Measurements from ENCODE around the gene TNFRSF13B. TPM values are rescaled to one million over a fixed set of nuclear protein-coding genes. Genes with fewer than 3 reads are reported as not detected.

Gene TNFRSF13B
- total and polyA plus RNA-seq, 10 of the 15 experiments (the other 5 are each of a cell fraction or from before 2014, with no cell fraction given) = 15.5 to 231 (median 119) TPM

DNA sequence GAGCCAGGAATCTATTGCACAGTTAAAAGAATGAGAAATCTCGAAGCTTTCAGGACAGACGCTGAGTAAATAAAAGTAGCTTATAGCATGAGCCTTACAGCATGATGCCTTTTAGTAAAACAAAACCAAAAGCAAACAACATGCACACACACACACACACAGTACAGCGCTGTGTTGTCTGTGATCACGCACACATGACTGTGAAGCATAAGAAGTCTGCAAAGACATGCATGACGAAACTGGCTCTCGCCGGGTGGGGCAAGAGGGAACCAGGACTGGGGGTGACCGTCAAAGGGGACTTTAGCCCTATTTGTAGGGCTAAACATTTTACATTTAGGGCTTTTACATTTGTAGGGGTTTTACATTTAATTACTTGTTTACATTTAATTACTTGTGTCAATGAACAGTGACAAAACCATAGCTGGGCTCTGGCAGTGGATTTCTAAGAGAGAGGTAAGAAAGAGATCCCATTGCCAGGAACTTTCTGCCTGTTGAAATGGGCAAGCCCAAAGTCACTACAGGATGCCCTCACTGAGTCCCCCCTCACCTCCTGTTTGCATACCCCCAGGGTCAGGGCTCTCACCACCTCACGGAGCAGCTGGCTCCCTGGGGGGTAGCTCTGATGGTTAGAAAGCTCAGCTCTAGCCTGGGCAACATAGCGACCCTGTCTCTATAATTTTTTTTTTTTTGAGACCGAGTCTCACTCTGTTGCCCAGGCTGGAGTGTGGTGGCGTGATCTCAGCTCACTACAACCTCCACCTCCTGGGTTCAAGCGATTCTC is 2.0 kb upstream of the TNFRSF13B start (continued):
- TF ChIP-seq, protein P1, sequence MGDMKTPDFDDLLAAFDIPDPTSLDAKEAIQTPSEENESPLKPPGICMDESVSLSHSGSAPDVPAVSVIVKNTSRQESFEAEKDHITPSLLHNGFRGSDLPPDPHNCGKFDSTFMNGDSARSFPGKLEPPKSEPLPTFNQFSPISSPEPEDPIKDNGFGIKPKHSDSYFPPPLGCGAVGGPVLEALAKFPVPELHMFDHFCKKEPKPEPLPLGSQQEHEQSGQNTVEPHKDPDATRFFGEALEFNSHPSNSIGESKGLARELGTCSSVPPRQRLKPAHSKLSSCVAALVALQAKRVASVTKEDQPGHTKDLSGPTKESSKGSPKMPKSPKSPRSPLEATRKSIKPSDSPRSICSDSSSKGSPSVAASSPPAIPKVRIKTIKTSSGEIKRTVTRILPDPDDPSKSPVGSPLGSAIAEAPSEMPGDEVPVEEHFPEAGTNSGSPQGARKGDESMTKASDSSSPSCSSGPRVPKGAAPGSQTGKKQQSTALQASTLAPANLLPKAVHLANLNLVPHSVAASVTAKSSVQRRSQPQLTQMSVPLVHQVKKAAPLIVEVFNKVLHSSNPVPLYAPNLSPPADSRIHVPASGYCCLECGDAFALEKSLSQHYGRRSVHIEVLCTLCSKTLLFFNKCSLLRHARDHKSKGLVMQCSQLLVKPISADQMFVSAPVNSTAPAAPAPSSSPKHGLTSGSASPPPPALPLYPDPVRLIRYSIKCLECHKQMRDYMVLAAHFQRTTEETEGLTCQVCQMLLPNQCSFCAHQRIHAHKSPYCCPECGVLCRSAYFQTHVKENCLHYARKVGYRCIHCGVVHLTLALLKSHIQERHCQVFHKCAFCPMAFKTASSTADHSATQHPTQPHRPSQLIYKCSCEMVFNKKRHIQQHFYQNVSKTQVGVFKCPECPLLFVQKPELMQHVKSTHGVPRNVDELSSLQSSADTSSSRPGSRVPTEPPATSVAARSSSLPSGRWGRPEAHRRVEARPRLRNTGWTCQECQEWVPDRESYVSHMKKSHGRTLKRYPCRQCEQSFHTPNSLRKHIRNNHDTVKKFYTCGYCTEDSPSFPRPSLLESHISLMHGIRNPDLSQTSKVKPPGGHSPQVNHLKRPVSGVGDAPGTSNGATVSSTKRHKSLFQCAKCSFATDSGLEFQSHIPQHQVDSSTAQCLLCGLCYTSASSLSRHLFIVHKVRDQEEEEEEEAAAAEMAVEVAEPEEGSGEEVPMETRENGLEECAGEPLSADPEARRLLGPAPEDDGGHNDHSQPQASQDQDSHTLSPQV (IDR thresholded peaks at IDR 0.05) = no peak; the same call in 1 of the 2 replicates
- TF ChIP-seq E2F4 (IDR thresholded peaks at IDR 0.05; ENCODE audit: low read depth, low read length) = no peak
- peak; percentile 94 for TF ChIP-seq ATF7 (IDR thresholded peaks at IDR 0.05; ENCODE audit: low read depth)
- no peak for TF ChIP-seq ZNF24 (IDR thresholded peaks at IDR 0.05)
- TF ChIP-seq ETV6 (conservative IDR thresholded peaks at IDR 0.05 in 1 of 2, IDR thresholded peaks at IDR 0.05 in 1 of 2; ENCODE audit: borderline replicate concordance in 1 of 2, low read depth in 1 of 2) = peak in 1 of 2 experiments; percentile 71; a peak in 1 of 4 replicates
- TF ChIP-seq, protein P2, sequence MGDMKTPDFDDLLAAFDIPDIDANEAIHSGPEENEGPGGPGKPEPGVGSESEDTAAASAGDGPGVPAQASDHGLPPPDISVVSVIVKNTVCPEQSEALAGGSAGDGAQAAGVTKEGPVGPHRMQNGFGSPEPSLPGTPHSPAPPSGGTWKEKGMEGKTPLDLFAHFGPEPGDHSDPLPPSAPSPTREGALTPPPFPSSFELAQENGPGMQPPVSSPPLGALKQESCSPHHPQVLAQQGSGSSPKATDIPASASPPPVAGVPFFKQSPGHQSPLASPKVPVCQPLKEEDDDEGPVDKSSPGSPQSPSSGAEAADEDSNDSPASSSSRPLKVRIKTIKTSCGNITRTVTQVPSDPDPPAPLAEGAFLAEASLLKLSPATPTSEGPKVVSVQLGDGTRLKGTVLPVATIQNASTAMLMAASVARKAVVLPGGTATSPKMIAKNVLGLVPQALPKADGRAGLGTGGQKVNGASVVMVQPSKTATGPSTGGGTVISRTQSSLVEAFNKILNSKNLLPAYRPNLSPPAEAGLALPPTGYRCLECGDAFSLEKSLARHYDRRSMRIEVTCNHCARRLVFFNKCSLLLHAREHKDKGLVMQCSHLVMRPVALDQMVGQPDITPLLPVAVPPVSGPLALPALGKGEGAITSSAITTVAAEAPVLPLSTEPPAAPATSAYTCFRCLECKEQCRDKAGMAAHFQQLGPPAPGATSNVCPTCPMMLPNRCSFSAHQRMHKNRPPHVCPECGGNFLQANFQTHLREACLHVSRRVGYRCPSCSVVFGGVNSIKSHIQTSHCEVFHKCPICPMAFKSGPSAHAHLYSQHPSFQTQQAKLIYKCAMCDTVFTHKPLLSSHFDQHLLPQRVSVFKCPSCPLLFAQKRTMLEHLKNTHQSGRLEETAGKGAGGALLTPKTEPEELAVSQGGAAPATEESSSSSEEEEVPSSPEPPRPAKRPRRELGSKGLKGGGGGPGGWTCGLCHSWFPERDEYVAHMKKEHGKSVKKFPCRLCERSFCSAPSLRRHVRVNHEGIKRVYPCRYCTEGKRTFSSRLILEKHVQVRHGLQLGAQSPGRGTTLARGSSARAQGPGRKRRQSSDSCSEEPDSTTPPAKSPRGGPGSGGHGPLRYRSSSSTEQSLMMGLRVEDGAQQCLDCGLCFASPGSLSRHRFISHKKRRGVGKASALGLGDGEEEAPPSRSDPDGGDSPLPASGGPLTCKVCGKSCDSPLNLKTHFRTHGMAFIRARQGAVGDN (IDR thresholded peaks at IDR 0.05) = peak; percentile 87
- peak; percentile 59; the same call in 1 of the 2 replicates for TF ChIP-seq IRF4 (IDR thresholded peaks at IDR 0.05; ENCODE audit: low read depth, low read length)
- TF ChIP-seq, protein P3, sequence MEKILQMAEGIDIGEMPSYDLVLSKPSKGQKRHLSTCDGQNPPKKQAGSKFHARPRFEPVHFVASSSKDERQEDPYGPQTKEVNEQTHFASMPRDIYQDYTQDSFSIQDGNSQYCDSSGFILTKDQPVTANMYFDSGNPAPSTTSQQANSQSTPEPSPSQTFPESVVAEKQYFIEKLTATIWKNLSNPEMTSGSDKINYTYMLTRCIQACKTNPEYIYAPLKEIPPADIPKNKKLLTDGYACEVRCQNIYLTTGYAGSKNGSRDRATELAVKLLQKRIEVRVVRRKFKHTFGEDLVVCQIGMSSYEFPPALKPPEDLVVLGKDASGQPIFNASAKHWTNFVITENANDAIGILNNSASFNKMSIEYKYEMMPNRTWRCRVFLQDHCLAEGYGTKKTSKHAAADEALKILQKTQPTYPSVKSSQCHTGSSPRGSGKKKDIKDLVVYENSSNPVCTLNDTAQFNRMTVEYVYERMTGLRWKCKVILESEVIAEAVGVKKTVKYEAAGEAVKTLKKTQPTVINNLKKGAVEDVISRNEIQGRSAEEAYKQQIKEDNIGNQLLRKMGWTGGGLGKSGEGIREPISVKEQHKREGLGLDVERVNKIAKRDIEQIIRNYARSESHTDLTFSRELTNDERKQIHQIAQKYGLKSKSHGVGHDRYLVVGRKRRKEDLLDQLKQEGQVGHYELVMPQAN (conservative IDR thresholded peaks at IDR 0.05) = no peak
- TF ChIP-seq POLR2AphosphoS2 (IDR thresholded peaks at IDR 0.05; ENCODE audit: low read depth, low read length) = no peak
- TF ChIP-seq RFX5 (IDR thresholded peaks at IDR 0.05; ENCODE audit: low read depth, low read length) = no peak
- TF ChIP-seq GABPA (IDR thresholded peaks at IDR 0.05; ENCODE audit: low read depth) = no peak
- TF ChIP-seq MAX (IDR thresholded peaks at IDR 0.05; ENCODE audit: low read depth, low read length) = no peak; the same call in 1 of the 2 replicates
- TF ChIP-seq NFXL1 (IDR thresholded peaks at IDR 0.05; ENCODE audit: borderline replicate concordance) = no peak
- peak; percentile 91 for TF ChIP-seq CREM (IDR thresholded peaks at IDR 0.05; ENCODE audit: low read depth)
- peak; percentile 56 for TF ChIP-seq MEF2B (IDR thresholded peaks at IDR 0.05; ENCODE audit: partially characterized antibody, poor library complexity, severe bottlenecking)
- TF ChIP-seq RUNX3 (IDR thresholded peaks at IDR 0.05; ENCODE audit: low read length) = peak; percentile 70
